NCI-H510A treated with DMSO at 0.1 percent for 48 hours (cell line): ENCODE data around the gene GLRX3.

Experiments used
- DNase-seq: peaks from one replicate; lab custom pipeline; 2025; lab: John Stamatoyannopoulos, UW

The GLRX3 gene

GRCh38 chr10:130137659-130138478 lies 1.7 kb downstream of the GLRX3 start:
- DNase-seq = no peak

DNA sequence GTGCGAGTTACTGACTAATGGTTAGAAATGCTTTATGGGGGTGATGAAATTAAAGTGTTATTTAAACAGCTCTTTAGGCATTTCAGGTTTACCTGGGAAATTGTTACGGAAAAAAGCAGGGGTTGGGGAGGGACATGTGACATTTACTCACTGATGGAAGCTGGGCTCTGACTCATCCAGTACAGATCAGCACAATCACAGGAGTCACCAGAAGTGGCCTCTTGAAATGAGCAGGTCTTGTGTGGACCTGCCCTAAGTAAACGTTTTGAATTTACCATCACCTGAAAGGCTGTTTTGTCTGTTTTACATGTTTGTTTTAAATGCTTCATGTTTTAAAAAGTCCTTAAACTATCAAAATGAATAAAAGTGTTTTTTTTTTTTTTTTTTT lies 2.3 kb downstream of the GLRX3 start:
- DNase-seq = peak; percentile 87

GRCh38 chr10:130140425-130140824 lies 4.2 kb downstream of the GLRX3 start:
- DNase-seq = no peak

DNA sequence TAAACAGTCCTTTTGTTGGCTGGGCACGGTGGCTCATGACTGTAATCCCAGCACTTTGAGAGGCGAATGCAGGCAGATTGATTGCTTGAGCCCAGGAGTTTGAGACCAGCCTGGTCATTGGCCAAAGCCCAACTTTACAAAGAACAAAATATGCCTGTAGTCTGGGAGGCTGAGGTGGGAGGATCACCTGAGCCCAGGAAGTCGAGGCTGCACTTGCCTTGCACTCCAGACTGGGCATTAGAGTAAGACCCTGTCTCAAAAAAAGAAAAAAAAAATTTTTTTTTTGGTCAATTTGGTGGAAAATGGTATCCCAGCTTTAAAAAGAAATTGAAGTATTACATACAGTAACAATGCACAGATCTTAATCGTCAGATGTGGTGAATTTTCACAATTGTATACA lies 4.8 kb downstream of the GLRX3 start:
- DNase-seq = no peak

DNA sequence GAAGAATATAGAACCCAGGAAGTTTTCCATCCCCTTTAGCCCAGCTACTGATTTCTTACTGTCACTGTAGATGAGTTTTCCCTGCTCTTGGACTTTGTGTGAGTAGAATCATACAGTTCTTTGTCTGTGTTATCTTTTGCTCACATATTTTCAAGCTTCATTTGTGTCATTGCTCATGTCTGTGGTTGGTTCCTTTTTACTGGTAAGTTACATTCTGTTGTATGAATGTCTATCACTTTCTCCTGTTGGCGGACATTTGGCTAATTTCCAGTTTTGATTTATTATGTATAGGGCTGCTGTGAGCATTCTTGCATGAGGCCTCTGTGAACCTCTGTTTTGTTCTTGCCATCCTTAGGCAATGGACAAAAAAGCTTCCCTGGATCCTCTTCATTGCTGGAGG lies 5.3 kb downstream of the GLRX3 start:
- DNase-seq = no peak

DNA sequence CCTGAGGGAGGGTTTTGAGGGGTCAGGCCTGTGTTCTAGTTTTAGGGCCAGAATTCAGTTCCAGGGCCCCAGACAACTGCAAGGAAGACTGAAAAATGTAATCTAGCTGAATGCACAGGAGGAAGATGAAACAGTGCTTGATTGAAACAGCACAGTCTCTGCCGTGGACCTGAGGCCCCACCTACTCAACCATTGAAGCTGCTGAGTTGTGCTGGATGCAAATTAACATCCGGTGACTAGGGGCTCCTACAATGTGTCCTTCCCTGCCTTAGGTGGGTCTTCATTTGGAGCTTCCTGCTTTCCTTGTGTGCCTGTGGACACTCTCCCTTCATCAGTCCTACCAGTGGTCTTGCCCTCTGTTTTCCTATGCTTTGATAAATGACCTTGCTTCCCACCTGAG lies 5.7 kb downstream of the GLRX3 start:
- no peak for DNase-seq

DNA sequence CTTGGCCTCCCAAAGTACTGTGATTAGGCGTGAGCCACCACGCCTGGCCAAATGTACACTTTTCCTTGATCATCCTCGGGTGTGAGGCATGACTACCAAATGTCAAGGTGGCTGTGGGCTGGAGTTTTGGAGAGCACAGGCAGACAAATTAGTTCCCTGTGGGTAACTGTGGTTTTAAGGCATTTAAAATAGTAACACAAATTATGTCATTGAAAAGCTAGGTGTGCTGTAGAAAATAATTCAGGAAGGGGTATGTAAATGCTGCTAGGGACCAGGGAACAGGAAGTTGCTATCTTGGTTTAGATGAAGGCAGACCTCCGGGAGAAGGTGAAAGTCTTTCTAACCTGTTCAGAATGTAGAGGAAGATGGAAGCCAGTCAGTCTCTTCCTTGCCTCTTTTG lies 9.9 kb downstream of the GLRX3 start:
- DNase-seq = no peak

DNA sequence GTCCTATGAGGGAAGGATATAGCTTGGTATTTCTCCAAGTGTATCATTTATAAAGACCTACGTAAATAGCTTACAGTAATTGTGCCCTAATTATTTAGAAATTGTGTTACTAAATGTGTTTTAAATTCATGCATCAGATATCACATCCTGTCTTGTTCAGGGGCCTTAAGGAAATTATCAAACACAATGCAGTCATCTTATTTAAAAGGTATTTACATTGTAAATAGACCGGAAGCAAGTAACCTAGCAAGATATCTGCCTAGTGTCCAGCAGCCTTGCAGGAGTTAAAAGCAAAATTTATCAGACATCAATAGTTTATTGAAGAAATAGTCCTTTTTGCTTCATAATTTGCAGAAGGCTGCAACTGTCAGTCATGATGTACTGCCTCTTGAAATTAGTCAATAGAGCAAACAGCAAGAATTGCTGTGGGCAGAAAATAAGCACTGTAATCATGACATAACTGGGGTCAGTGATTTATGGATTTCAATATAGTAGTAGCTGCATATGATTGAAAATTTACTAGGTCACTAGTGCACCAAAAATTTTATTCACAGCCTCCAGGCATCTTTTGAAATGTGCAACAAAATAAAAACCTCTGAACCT lies 23.1 kb downstream of the GLRX3 start:
- no peak for DNase-seq

DNA sequence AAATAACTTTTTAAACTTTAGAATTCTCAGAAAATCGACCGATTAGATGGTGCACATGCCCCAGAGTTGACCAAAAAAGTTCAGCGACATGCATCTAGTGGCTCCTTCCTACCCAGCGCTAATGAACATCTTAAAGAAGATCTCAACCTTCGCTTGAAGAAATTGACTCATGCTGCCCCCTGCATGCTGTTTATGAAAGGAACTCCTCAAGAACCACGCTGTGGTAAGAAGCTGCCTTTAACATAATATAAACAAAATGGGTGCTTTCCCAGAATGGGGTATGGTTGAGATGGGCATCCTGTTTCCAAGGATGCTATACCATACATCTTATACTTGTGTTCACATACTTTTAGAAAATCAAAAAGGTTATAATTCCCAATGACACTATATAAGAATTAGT lies 24.6 kb downstream of the GLRX3 start:
- no peak for DNase-seq

DNA sequence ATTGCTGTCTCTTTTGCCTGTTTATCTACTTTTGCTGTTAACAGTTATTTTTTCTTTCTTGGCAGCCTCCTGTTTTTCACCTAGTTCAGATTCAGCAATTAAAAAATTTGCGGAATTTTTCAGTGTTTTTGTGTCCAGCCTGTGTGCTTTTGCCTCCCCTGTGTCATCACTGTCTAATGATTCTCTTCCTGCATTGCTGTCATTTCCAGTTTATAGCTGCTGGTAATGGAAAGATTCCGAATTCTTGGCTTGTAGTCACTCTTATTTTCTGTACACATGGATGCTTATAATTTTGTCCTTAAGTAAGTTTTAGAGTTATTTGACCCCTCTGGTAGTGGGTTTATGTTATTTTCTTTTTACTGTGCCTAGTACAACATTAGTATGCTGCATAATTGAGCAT lies 25.1 kb downstream of the GLRX3 start:
- no peak for DNase-seq

GRCh38 chr10:130167193-130167592 lies 31.0 kb downstream of the GLRX3 start:
- DNase-seq = no peak

- DNase-seq = peak; percentile 19
These were observed 31.5 kb downstream of the GLRX3 start for GRCh38 chr10:130167707-130168106.

DNA sequence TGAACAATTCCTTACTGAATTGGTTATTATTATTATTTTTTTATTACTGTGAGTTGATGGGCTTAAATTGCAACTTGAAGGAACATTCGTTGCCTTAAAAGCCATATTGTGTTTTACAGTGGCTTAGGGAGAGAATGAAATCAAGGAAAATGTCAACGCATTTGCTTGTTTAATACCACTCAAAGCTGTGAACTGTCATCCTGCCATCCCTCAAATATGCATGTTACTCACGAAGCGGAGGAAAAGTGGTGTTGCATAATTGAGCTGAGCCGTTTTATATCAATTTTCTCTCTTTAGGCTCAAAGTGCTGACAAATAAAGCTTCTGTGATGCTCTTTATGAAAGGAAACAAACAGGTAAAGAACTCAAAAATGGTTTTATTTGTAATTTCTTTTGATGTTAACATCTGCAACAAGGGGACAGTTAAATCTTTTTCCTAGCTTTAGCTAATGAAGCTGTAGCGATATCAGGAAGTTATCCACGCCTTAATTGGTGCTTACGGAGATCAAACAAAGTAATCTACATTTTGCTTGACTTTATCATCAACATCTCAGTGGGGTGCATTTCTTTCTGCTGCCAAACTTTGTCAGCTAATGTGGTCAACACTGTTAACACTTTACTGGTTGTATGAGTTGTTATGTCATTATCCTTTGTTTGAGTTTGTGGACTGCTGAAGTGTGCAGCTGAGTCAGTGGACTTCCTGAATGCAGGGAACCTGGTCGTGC lies 33.1 kb downstream of the GLRX3 start:
- peak; percentile 60 for DNase-seq

- DNase-seq = no peak
These were observed 35.0 kb downstream of the GLRX3 start for GRCh38 chr10:130171196-130171595.

DNA sequence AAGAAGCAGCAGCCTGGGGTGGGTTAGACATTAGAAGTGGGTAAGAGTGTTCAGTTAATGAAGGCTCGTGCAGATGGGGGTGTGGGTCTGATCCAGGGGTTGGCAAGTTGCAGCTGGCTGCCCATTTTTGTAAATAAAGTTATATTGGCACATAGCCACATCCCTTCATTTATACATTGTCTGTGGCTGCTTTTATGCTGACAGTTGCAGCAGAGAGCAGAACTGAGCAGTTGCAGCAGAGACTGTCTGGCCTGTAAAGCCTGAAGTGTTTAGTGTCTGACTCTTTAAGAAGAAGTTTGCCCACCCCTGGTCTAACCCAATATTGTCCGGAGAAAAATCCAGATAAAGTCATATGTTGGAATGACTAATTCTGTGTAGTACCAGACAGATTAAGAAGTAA lies 38.1 kb downstream of the GLRX3 start:
- DNase-seq = no peak

GRCh38 chr10:130175074-130175473 lies 38.9 kb downstream of the GLRX3 start:
- no peak for DNase-seq

DNA sequence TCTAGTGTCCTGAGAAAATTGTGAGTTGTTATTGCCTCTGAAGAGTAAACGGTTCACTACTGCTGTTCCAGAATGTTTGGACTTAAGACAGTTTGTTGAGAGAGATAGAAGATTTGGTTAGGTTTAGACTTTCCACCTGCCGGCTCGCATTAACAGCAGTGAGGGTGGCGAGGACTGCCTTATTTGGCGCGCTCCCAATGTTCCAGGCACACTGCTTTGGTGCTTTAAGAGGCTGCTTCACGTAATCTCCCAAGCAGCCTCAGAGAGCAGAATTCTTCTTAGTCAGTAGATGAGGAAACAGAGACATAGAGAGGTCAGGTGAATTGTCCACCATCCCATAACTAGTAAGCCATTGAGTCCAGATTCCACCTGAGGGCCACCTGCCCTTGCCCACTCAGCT lies 41.1 kb downstream of the GLRX3 start:
- DNase-seq = no peak

DNA sequence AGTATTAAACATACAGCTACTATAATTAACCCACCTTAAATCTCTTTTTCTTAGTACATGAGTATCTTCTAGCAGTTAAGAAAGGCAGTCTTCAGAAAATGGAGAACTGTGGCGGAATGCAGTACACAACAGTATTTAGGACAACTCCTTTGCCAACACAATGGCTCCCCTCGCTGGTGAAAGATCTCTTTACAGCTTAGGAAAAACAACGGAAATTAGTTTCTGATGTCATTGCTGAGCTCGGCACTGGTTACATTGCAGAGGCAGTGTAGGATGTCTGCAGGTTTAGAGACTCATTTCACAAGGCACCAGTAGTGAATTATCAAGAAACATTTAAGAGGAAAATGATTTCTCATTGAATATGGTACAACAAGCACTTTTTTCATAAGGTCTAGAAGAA lies 43.4 kb downstream of the GLRX3 start:
- DNase-seq = peak; percentile 40

- DNase-seq = no peak
These were observed 44.2 kb downstream of the GLRX3 start for GRCh38 chr10:130180416-130180815.

DNA sequence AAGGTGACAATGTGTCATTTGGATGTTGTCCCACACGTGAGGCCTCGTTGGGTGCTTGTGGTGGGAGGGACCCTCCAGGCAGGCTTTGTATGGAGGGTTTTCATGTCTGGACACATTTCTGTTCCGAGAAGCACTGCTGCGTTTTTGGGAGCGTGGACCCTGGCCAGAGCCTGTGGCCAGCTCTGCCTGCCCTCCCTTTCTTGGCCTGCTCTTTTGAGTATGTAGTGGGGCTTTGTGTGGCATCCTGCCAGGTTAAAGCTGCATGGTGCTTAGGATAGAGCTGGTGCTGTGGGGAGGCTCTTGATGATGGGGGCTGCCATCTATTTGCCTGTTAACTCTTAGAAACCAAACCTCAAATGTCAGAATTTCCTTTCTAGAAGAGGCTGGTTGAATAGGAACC lies 45.7 kb downstream of the GLRX3 start:
- DNase-seq = no peak

DNA sequence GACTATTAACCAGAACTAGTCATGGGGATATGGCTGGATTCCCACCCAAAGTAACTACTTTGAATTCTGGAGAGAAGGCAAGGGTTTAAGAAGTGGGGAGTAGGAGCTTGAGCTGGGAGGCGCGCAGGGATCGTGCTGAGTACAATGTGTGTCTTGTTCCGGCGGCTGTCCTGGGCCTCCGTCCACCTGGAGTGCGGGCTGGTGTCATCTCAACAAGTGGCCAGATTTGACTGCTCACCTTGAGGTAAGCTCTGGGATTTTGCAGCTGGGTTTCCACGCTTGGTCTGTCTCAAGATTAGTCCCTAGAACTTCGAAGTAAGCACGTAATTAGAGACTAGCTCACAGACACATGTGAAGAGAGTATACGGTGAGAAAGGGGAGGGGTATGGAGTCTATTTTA lies 49.4 kb downstream of the GLRX3 start:
- DNase-seq = no peak

DNA sequence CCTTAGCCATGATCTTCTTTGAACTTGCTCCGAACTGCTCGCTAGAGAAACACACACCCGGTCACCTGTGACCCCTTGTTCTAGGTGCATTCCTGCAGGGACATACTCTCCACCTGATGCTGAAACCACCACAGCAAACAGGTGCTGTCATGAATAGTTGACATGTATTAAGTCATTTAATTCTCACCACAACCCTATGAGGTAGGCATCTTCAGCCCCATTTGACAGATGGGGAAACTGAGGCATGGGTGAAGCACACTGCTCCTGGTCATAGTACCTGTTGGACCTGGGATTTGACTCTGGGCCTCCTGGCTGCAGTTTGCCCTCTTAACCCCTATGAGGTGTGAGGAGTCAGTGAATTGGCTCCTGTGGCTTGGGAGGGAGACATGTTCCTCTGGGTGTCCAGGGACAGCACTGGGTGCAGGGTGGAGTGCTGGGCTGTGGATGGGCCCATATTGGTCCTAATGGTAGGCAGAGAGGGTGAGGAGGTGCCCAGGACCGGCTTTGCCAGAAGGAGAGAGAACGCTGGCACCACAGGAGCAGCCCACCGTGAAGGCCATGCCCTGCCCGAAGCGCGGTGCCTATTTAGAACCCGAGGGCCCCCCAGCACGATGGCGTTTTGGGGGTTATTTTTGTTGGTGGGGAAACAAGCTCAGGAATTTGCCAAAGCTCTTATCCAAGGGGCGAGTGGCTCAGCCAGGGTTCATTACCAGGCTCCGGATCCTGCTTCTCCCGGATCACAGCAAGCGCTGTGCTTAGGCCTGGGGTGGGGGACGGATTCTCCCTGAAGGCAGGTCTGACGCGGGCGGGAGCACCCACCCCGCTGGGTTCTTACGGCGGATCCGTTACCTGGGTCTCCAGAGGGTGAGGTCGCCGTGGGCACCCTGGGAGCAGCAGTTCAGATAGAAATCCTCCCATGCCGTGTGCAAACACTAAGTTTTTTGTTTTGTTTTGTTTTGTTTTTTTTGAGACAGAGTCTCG lies 52.3 kb downstream of the GLRX3 start:
- no peak for DNase-seq
